Mesothelial cell of epicardium (in vitro differentiated cells): Measurements from ENCODE around the gene UBL7. TPM values are rescaled to one million over a fixed set of nuclear protein-coding genes. Genes with fewer than 3 reads are reported as not detected.

Experiments used
- DNase-seq, 2 experiments: peaks; one replicate each; pipeline ENCODE4 v3.0.0; 2021; ENCODE audit warnings: low spot score in 2 of 2; ENCODE audit not compliant: unreplicated experiment in 2 of 2
- H3K27ac Mint-ChIP-seq: 2 replicates; pipeline ENCODE4 v1.8.0; 2021; ENCODE audit warnings: mixed read lengths
- H3K27me3 Mint-ChIP-seq: 2 replicates; pipeline ENCODE4 v1.8.0; 2021; ENCODE audit warnings: low read depth, mixed read lengths
- H3K36me3 Mint-ChIP-seq: 2 replicates; pipeline ENCODE4 v1.8.0; 2021; ENCODE audit warnings: mixed read lengths
- H3K4me1 Mint-ChIP-seq: 2 replicates; pipeline ENCODE4 v1.8.0; 2021; ENCODE audit warnings: mixed read lengths
- H3K4me3 Mint-ChIP-seq: 2 replicates; pipeline ENCODE4 v1.8.0; 2021; ENCODE audit warnings: mild to moderate bottlenecking, moderate library complexity, mixed read lengths
- H3K9me3 Mint-ChIP-seq: 2 replicates; pipeline ENCODE4 v1.8.0; 2021; ENCODE audit warnings: mixed read lengths
- microRNA-seq: library from miRNA; unstranded; fragments of <30 nt; microRNA quantifications from one replicate; pipeline ENCODE4 v1.2.0, GENCODE V29; 2021; ENCODE audit warnings: inconsistent platforms, mixed read lengths
- total RNA-seq: library from RNA; stranded (reverse); gene quantifications from 3 replicates; pipeline ENCODE4 v1.2.1, GENCODE V29; 2021
- TF ChIP-seq, protein P1 (sequence below): fragments of 200-600 bp; sonication (generic); IDR thresholded peaks from one replicate; pipeline ENCODE4 v1.5.0; 2021; ENCODE audit warnings: antibody characterized with exemption; ENCODE audit not compliant: unreplicated experiment

Gene UBL7
- total RNA-seq, 1 donor from 2014 or later = 43.2 TPM

DNA sequence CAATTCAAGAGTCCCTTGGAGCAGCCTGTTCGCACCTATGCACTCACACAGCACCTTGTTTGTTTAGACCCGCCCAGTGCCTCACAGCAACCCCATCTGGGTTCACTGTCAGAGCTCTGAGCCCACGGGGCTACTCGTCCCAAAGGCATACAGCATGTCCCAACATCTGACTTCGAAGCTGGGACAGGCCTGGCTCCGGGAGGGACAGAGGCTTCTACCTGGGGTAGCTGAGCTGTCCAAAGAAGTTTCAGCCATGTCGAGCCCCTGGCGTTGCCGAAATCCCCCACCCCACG, 64.9 kb downstream of the UBL7 start:
- no peak for DNase-seq
- peaks cover 25% of the 10 kb centered on the region for H3K4me1 Mint-ChIP-seq
- H3K36me3 Mint-ChIP-seq = no peaks in the 10 kb centered on the region
- no peak overlapping the region for H3K4me3 Mint-ChIP-seq
- H3K27ac Mint-ChIP-seq = no peak overlapping the region
- no peaks in the 10 kb centered on the region for H3K9me3 Mint-ChIP-seq
- TF ChIP-seq, protein P1, sequence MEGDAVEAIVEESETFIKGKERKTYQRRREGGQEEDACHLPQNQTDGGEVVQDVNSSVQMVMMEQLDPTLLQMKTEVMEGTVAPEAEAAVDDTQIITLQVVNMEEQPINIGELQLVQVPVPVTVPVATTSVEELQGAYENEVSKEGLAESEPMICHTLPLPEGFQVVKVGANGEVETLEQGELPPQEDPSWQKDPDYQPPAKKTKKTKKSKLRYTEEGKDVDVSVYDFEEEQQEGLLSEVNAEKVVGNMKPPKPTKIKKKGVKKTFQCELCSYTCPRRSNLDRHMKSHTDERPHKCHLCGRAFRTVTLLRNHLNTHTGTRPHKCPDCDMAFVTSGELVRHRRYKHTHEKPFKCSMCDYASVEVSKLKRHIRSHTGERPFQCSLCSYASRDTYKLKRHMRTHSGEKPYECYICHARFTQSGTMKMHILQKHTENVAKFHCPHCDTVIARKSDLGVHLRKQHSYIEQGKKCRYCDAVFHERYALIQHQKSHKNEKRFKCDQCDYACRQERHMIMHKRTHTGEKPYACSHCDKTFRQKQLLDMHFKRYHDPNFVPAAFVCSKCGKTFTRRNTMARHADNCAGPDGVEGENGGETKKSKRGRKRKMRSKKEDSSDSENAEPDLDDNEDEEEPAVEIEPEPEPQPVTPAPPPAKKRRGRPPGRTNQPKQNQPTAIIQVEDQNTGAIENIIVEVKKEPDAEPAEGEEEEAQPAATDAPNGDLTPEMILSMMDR = no peak
- H3K27me3 Mint-ChIP-seq = no peaks in the 10 kb centered on the region

Small RNAs within 50 kb of the gene (microRNA-seq; reads per million reads assigned to microRNA genes)
- gene MIR6881 = not detected

Other genes with a start within 250 kb of the UBL7 start
- gene CCDC33, start 224.8 kb downstream of the UBL7 start, total RNA-seq = 4.2 to 6.4 TPM (median 5.0 TPM) in 3 replicates
- 5.2 to 7.0 TPM (median 5.3 TPM) in 3 replicates for gene CYP11A1, start 93.5 kb downstream of the UBL7 start, total RNA-seq
- gene SEMA7A, start 27.2 kb downstream of the UBL7 start, total RNA-seq = 4.6 to 6.0 TPM (median 5.0 TPM) in 3 replicates
- 18.0 to 22.1 TPM (median 19.6 TPM) in 3 replicates for gene ARID3B, start 80.1 kb upstream of the UBL7 start, total RNA-seq
- gene CLK3, start 154.7 kb upstream of the UBL7 start, total RNA-seq = 80.1 to 83.0 TPM (median 80.9 TPM) in 3 replicates
- 69.5 to 74.8 TPM (median 70.0 TPM) in 3 replicates for gene EDC3, start 234.9 kb upstream of the UBL7 start, total RNA-seq